Keratinocyte (primary cell): ENCODE data around the gene DRD3.

Experiments
- CTCF ChIP-seq, 3 experiments: IDR thresholded peaks in 1 of 3; conservative IDR thresholded peaks in 1 of 3; optimal IDR thresholded peaks in 1 of 3; 2 replicates in 2 of 3; 3 replicates in 1 of 3; pipeline versions ENCODE3 to v1.5.1; 2011; ENCODE audit warnings: low read length in 3 of 3, mild to moderate bottlenecking in 3 of 3, moderate library complexity in 2 of 3, control low read depth in 1 of 3, inconsistent platforms in 1 of 3; ENCODE audit not compliant: insufficient read depth in 2 of 3; ENCODE audit errors: extremely low read depth in 1 of 3
- EZH2 ChIP-seq: IDR thresholded peaks from one replicate; pipeline ENCODE4 v1.6.1; 2012; ENCODE audit warnings: inconsistent platforms, mild to moderate bottlenecking, low read length, moderate library complexity

GRCh38 chr3:114083112-114083511 is 95.7 kb downstream of the DRD3 start:
- TF ChIP-seq CTCF (optimal IDR thresholded peaks at IDR 0.05 in 1 of 3, IDR thresholded peaks at IDR 0.05 in 1 of 3, conservative IDR thresholded peaks at IDR 0.05 in 1 of 3; ENCODE audit: extremely low read depth in 1 of 3, insufficient read depth in 2 of 3, low read length in 3 of 3) (no peak), EZH2 (no peak)
